Large intestine (tissue), 3 donors: ENCODE results near the gene VSTM5. TPM values are rescaled to one million over a fixed set of nuclear protein-coding genes. Genes with fewer than 3 reads are reported as not detected.
A peak's percentile ranks its signal among the peaks of the same experiment; 100 is the strongest.
"Not testable (repeated sequence)": the region's sequence is repeated elsewhere in the genome, so short reads cannot be mapped to it uniquely, and the experiment has no call there.

ENCODE experiments used
- DNase-seq, 2 donors: peaks; one replicate each; pipeline versions ENCODE4 v3.0.0 to v3.0.0-alpha.2; 2013
- H3K27ac ChIP-seq: one replicate; pipeline ENCODE4 v1.5.1; 2013; ENCODE audit warnings: low read length
- H3K27me3 ChIP-seq: 2 replicates; pipeline ENCODE4 v1.6.1; 2013; ENCODE audit warnings: low read length; ENCODE audit not compliant: control insufficient read depth, insufficient read depth
- H3K36me3 ChIP-seq: 2 replicates; pipeline ENCODE4 v1.6.1; 2013; ENCODE audit warnings: low read length; ENCODE audit not compliant: control insufficient read depth, insufficient read depth
- H3K4me1 ChIP-seq: one replicate; pipeline ENCODE4 v1.6.1; 2013; ENCODE audit warnings: low read length; ENCODE audit not compliant: control insufficient read depth, insufficient read depth
- H3K4me3 ChIP-seq: one replicate; pipeline ENCODE4 v1.5.1; 2013; ENCODE audit warnings: low read length
- H3K9me3 ChIP-seq: one replicate; pipeline ENCODE4 v1.6.1; 2013; ENCODE audit warnings: mild to moderate bottlenecking, low read depth, low read length, moderate library complexity; ENCODE audit not compliant: control insufficient read depth
- WGBS: methylation state at CpG from one replicate; pipeline ENCODE4 v1.1.5; 2013; ENCODE audit warnings: low lambda C conversion rate; ENCODE audit not compliant: insufficient coverage; 5-methylcytosine and 5-hydroxymethylcytosine counted together
- polyA plus RNA-seq: library from polyadenylated mRNA; unstranded; fragments of 120-200 nt; gene quantifications from one replicate; pipeline ENCODE4 v1.2.1, GENCODE V29; 2013

The VSTM5 gene
- polyA plus RNA-seq, 1 donor = 1.9 TPM

DNA sequence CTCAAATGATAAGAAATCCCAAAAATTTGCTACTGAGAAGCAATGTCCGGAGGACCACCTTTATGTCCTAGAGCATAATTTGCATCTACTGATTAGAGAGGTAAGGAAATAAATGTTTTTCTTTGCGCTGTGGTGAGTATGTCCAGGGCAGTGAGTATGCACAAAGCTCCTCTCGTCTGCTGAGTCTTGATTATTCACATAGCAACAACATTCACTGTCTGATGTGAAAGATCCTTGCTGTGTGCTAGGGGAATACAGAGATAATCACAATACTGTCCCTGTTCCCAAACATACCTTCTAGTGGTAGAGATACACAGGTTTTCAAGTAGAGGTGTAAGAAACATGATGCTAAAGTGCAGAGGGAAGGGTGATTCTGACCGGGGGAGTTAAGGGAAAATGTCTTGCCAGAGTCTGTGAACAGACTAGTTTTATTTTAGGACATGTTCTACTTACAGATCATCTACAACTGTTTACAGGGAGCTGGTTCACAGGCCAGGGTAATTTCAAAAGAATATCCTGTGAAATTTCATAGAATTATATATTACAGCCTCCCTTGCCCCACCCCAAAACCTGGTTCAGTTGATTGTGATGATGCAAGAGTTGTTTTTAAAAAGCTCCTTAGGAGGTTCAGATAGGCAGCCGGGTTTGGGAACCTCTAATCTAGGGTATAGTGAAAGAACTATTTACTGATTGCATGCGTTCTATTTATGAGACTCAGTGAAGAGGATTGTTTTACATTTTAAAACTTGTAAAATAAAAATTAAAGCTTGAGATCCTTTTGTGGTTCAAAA lies 53.8 kb downstream of the VSTM5 start:
- WGBS = no CpG with 5 or more reads among the region's 6 CpGs
- Histone ChIP-seq H3K27ac (no peak overlapping the region), H3K36me3 (peaks cover 75% of the 10 kb centered on the region), H3K4me1 (no peaks in the 10 kb centered on the region), H3K27me3 (no peaks in the 10 kb centered on the region), H3K9me3 (no peaks in the 10 kb centered on the region), H3K4me3 (no peak overlapping the region)
- DNase-seq = no peak

DNA sequence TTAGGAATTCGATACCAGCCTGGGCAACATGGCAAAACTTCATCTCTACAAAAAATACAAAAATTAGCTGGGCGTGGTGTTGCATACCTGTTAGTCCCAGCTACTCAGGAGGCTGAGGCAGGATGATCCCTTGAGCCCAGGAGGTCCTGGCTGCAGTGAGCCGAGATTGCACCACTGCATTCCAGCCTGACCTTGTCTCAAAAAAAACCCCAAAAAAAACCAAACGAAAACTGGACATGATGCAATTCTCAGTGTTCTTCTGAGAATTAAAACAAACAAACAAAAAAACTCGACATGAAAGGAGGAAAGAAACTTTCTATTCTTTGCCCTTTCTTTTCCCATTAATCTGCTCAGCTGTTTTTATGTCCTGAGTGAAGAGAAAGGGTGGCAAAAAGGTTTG lies 58.9 kb downstream of the VSTM5 start:
- peaks cover 68% of the 10 kb centered on the region for H3K36me3 ChIP-seq
- H3K9me3 ChIP-seq = no peaks in the 10 kb centered on the region
- 94% methylated on average over 2 of the region's 5 CpGs for WGBS

DNA sequence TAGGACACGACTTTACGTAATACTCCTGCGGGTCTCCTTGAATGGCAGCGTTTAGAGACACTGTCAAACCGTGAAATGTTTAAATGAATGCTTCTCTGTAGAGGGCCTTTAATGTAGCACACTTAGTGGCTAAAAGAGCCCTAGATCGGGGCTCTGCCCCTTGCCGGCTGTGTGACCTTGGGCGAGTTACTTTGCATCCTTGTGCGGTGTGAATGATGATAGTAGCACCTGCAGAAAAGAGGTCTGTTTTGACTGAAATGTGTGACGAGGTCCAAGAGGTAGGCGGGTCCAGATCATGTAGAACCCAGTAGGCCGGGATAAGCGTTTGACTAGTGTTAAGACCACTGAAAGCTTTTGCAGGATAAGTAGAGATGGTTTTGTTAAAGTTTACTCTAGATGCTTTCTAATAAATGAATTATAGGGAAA lies 65.5 kb downstream of the VSTM5 start:
- peaks cover 14% of the 10 kb centered on the region for H3K4me1 ChIP-seq
- H3K27me3 ChIP-seq = no peaks in the 10 kb centered on the region
- H3K9me3 ChIP-seq = no peaks in the 10 kb centered on the region
- H3K27ac ChIP-seq = peak overlapping the region; percentile 84
- peak overlapping the region; percentile 83 for H3K4me3 ChIP-seq
- DNase-seq = no peak
- H3K36me3 ChIP-seq = peaks cover 17% of the 10 kb centered on the region
- no CpG with 5 or more reads among the region's 13 CpGs for WGBS

More for the DNA sequence above, 58.9 kb downstream of the VSTM5 start:
- no peak overlapping the region for H3K4me3 ChIP-seq
- DNase-seq = no peak
- no peak overlapping the region for H3K27ac ChIP-seq
- H3K4me1 ChIP-seq = peaks cover 5% of the 10 kb centered on the region
- no peaks in the 10 kb centered on the region for H3K27me3 ChIP-seq

DNA sequence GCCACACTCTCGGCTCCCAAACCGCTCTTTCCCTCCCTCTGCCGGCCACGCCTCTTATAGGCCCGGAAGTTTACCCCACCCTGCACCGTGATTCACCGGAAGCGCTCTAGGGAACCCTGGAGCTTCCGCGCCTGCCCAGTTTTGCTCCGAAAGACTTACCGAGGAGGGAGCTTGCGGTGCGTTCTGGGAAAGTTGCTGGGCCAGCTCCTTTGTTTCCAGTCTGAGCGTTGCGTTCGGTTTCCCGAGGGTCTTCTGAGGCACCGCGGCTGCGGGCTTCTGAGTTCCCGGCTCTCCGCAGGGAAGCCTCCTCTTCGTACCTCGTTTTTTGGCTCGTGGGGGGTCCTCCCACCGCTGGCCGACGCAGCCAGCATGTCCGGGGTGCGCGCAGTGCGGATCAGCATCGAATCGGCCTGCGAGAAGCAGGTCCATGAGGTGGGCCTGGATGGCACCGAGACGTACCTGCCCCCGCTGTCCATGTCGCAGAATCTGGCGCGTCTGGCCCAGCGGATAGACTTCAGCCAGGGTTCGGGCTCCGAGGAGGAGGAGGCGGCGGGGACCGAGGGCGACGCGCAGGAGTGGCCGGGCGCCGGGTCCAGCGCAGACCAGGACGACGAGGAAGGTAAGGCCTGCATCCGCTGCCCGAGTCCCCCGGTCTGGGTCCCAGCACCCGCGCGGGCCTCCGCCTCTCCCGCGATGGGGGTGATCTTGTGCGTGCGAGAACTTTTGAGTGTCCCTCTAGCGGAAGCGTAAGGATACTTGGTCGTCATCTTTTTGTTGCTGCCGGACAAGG lies 66.1 kb downstream of the VSTM5 start, which contains the start of gene MED17:
TSS of gene MED17 (plus strand) at position 138 of the 790 bp plus-strand sequence. CDS start at position 370, 232 bp downstream.
- H3K27ac ChIP-seq = peak within 1 kb of the TSS; percentile 84
- WGBS = no CpG with 5 or more reads among the region's 72 CpGs
- H3K36me3 ChIP-seq = peaks cover 12% of the 10 kb centered on the region
- peak within 1 kb of the TSS; percentile 83 for H3K4me3 ChIP-seq
- DNase-seq = peak; percentile 92 to 95
- no peaks in the 10 kb centered on the region for H3K27me3 ChIP-seq
- no peaks in the 10 kb centered on the region for H3K9me3 ChIP-seq
- H3K4me1 ChIP-seq = peaks cover 14% of the 10 kb centered on the region

DNA sequence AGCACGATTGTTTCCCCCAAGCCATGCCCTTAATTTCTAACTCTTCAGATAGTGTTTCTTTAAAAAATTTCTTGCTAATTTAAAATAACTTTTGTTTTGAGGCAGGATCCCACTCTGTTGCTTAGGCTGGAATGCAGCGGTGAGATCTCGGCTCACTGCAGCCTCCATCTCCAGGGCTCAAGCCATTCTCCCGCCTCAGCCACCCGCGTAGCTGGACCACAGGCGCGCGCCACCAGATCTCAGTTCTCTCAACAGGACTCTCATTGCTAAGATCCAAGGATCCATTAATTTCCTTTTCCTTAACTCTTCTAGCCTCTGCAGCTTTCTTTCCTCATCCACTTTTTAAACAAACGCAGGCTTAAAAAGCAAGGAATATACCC lies 66.7 kb downstream of the VSTM5 start:
- 0% methylated on average over 1 of the region's 10 CpGs for WGBS
- no peak for DNase-seq

DNA sequence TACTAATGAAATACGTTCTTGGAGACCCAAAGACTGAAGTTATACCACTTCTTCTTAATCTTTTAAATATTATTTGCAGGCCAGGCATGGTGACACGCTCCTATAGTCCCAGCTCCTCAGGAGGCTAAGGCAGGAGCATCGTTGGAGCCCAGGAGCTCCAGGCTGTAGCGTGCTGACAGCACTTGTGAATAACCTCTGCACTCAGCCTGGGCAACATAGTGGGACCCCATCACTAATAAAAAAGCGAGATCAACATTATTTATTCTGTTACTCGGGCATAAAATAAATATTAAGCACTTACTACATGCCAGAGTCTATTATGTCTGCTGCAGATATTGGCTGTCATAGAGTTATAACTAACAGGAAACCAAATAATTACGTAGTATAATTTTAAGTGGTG lies 67.1 kb downstream of the VSTM5 start:
- Histone ChIP-seq H3K27ac (no peak overlapping the region), H3K27me3 (no peaks in the 10 kb centered on the region), H3K36me3 (peaks cover 4% of the 10 kb centered on the region), H3K4me1 (peaks cover 14% of the 10 kb centered on the region), H3K4me3 (peak overlapping the region; percentile 83), H3K9me3 (no peaks in the 10 kb centered on the region)
- no CpG with 5 or more reads among the region's 7 CpGs for WGBS
- no peak for DNase-seq

More for the DNA sequence above, 66.7 kb downstream of the VSTM5 start:
- Histone ChIP-seq H3K9me3 (no peaks in the 10 kb centered on the region), H3K27me3 (no peaks in the 10 kb centered on the region), H3K36me3 (peaks cover 7% of the 10 kb centered on the region), H3K4me3 (peak overlapping the region; percentile 83), H3K4me1 (peaks cover 14% of the 10 kb centered on the region), H3K27ac (peak overlapping the region; percentile 84)

DNA sequence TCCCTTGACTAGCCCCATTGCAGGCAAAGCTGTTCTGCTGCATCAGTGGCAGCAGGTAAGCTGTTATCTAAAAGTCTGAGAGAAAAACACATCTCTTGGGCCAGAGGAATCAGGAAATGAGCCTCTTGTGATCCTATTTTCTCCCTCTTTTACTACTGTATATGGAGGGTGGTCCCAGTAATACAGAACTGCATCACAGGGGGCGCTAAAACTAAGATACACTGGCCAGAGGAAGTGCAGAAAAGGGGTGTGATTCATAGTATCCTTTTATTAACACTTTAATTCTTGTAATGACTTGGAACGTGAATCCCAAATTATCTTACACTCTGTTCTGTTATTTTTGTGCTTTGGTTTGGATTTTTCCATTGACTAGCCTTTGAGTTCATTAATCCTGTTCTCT lies 75.1 kb downstream of the VSTM5 start:
- Histone ChIP-seq H3K4me1 (no peaks in the 10 kb centered on the region), H3K36me3 (no peaks in the 10 kb centered on the region), H3K27ac (no peak overlapping the region), H3K4me3 (no peak overlapping the region), H3K9me3 (peaks cover 9% of the 10 kb centered on the region), H3K27me3 (no peaks in the 10 kb centered on the region)
- no CpG with 5 or more reads among the region's 2 CpGs for WGBS
- DNase-seq = no peak

DNA sequence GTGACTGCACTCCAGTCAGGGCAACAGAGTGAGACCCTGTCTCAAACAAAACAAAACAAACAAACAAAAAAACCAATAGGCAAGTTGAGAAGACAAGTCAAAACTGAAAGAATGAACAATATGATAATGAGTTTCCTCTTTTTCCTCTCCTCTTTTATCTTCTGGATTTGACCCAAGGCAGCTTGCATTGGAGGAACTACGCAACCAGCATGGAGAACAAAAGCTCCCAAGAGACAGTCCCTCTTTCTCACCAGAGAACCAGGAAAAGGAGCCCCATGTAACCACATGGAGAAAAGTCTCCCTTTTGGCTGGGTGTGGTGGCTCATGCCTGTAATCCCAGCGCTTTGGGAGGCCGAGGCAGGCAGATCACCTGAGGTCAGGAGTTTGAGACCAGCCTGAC lies 75.9 kb downstream of the VSTM5 start:
- H3K4me3 ChIP-seq, H3K36me3 ChIP-seq, H3K27ac ChIP-seq, H3K4me1 ChIP-seq, H3K9me3 ChIP-seq, DNase-seq, H3K27me3 ChIP-seq: not testable (repeated sequence)
- no CpG with 5 or more reads among the region's 3 CpGs for WGBS

DNA sequence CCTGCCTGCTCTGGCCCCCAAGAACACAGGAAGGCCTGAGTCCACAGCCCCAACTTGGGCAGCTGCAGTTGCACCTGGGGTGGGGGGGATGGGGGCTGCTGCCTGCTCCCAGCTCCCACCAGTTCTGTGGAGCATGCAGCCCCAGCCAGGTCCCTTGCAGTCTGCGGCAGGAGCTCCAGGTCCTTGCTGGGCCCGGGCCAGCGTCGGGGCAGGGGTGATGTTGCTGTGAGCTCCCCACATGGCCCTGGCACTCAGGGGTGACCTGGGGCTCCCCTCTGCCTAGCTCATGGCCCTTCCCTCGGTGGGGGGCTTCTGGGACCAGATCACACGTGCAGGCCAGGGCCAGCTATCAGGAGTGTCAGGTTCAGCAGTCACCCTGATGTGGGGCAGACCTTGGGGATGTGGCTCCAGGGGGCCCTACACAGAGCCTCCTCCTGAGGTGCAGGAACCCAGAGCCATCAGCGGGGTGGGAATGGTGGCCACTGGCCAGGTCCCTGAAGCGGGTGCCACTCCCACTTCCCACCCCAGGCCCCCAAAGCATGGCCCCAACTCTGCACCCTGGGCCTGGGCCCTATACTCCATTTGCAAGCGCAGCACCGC lies 76.7 kb downstream of the VSTM5 start:
- no peak for DNase-seq
- no peaks in the 10 kb centered on the region for H3K36me3 ChIP-seq
- no peaks in the 10 kb centered on the region for H3K27me3 ChIP-seq
- H3K9me3 ChIP-seq = peaks cover 9% of the 10 kb centered on the region
- H3K27ac ChIP-seq = no peak overlapping the region
- H3K4me3 ChIP-seq = no peak overlapping the region
- WGBS = no CpG with 5 or more reads among the region's 10 CpGs
- no peaks in the 10 kb centered on the region for H3K4me1 ChIP-seq

DNA sequence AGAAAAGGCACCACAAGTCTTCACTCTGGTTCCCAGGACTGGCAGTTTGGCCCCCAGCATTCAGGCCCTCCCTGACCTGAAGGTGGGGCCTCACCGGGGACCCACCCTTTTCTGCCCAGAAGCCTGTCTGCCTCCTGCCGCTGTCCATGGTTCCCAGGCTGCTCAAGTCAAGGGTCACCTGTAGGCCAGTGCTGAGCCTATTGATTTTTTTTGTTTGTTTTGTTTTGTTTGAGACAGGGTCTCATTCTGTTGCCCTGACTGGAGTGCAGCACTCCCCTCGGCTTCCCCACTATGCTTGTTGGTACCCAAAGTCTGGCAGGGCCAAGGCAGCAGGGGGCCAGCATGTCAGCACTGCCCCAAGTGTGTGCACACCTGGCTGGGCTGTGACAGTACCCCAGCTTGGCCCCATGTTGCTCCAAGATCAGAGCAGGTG lies 77.4 kb downstream of the VSTM5 start:
- no peak for DNase-seq
- WGBS = no CpG with 5 or more reads among the region's 3 CpGs
- Histone ChIP-seq H3K27me3 (no peaks in the 10 kb centered on the region), H3K9me3 (peaks cover 9% of the 10 kb centered on the region), H3K4me1 (no peaks in the 10 kb centered on the region), H3K27ac (no peak overlapping the region), H3K4me3 (no peak overlapping the region), H3K36me3 (no peaks in the 10 kb centered on the region)
